Vagina (tissue), 2 donors: ENCODE measurements around the gene ADORA2A.

Experiments used
- CTCF ChIP-seq, 3 experiments: fragments of 450-650 bp in 2 of 3; fragments of 200-600 bp in 1 of 3; sonication (generic) in 1 of 3; IDR thresholded peaks; one replicate each; pipeline ENCODE4 v1.5.1; 2017 to 2019; ENCODE audit warnings: antibody characterized with exemption in 3 of 3, mild to moderate bottlenecking in 2 of 3, moderate library complexity in 2 of 3
- POLR2A ChIP-seq, 2 donors: fragments of 450-650 bp; IDR thresholded peaks; one replicate each; pipeline ENCODE4 v1.6.1; 2017; ENCODE audit warnings: antibody characterized with exemption in 2 of 2, mild to moderate bottlenecking in 2 of 2, moderate library complexity in 2 of 2
- POLR2AphosphoS5 ChIP-seq, 2 donors: sonication (generic); formaldehyde crosslinking; IDR thresholded peaks; one replicate each; pipeline ENCODE4 v1.9.0; 2017; ENCODE audit warnings: antibody characterized with exemption in 2 of 2, mild to moderate bottlenecking in 2 of 2, low read depth in 1 of 2; ENCODE audit not compliant: insufficient read depth in 1 of 2

GRCh38 chr22:24427500-24428164, at the start of gene ADORA2A:
- no peak for TF ChIP-seq CTCF (IDR thresholded peaks at IDR 0.05)
- TF ChIP-seq POLR2A (IDR thresholded peaks at IDR 0.05): no peak
- peak in 1 of 2 donors; percentile 44 for TF ChIP-seq POLR2AphosphoS5 (IDR thresholded peaks at IDR 0.05; ENCODE audit: insufficient read depth in 1 of 2, low read depth in 1 of 2)
